Vagina (tissue), 2 donors: ENCODE results near the gene HOXA7. TPM values are rescaled to one million over a fixed set of nuclear protein-coding genes. Genes with fewer than 3 reads are reported as not detected.

Experiments used
- DNase-seq, 2 donors: peaks; one replicate each; pipeline ENCODE4 v3.0.0-alpha.2; 2017; ENCODE audit errors: extremely low spot score in 2 of 2
- H3K27ac ChIP-seq: fragments of 200-600 bp; sonication (generic); one replicate; pipeline ENCODE4 v1.5.1; 2019
- H3K27me3 ChIP-seq: fragments of 200-600 bp; sonication (generic); one replicate; pipeline ENCODE4 v1.5.1; 2019
- H3K36me3 ChIP-seq, 2 donors: fragments of 200-600 bp; sonication (generic); one replicate each; pipeline ENCODE4 v1.5.1; 2017 to 2019
- H3K4me1 ChIP-seq: fragments of 200-600 bp; sonication (generic); one replicate; pipeline ENCODE4 v1.5.1; 2019
- H3K4me3 ChIP-seq, 2 donors: fragments of 200-600 bp; sonication (generic); 1 replicate in 1 of 2; 2 replicates in 1 of 2; pipeline ENCODE4 v1.5.1; 2016 to 2019
- H3K9me3 ChIP-seq: fragments of 200-600 bp; sonication (generic); one replicate; pipeline ENCODE4 v1.5.1; 2019
- POLR2A ChIP-seq, 2 donors: fragments of 450-650 bp; IDR thresholded peaks; one replicate each; pipeline ENCODE4 v1.6.1; 2017; ENCODE audit warnings: antibody characterized with exemption in 2 of 2, mild to moderate bottlenecking in 2 of 2, moderate library complexity in 2 of 2
- POLR2AphosphoS5 ChIP-seq, 2 donors: sonication (generic); formaldehyde crosslinking; IDR thresholded peaks; one replicate each; pipeline ENCODE4 v1.9.0; 2017; ENCODE audit warnings: antibody characterized with exemption in 2 of 2, mild to moderate bottlenecking in 2 of 2, low read depth in 1 of 2; ENCODE audit not compliant: insufficient read depth in 1 of 2
- intact Hi-C: fragments of 100-400 bp; cut with DNase I; formaldehyde crosslinking; loops from one replicate; pipeline ENCODE4 v1.15.1; 2023
- total RNA-seq: library from RNA; depleted of rRNA; stranded (reverse); fragments of >200 nt; gene quantifications from one replicate; pipeline ENCODE4 v1.2.3, GENCODE V29; 2016
- TF ChIP-seq, protein P1 (sequence below), 3 experiments: fragments of 450-650 bp in 2 of 3; fragments of 200-600 bp in 1 of 3; sonication (generic) in 1 of 3; IDR thresholded peaks; one replicate each; pipeline ENCODE4 v1.5.1; 2017 to 2019; ENCODE audit warnings: antibody characterized with exemption in 3 of 3, mild to moderate bottlenecking in 2 of 3, moderate library complexity in 2 of 3

The HOXA7 gene
- total RNA-seq, 1 donor from 2014 or later = 23.8 TPM

DNA sequence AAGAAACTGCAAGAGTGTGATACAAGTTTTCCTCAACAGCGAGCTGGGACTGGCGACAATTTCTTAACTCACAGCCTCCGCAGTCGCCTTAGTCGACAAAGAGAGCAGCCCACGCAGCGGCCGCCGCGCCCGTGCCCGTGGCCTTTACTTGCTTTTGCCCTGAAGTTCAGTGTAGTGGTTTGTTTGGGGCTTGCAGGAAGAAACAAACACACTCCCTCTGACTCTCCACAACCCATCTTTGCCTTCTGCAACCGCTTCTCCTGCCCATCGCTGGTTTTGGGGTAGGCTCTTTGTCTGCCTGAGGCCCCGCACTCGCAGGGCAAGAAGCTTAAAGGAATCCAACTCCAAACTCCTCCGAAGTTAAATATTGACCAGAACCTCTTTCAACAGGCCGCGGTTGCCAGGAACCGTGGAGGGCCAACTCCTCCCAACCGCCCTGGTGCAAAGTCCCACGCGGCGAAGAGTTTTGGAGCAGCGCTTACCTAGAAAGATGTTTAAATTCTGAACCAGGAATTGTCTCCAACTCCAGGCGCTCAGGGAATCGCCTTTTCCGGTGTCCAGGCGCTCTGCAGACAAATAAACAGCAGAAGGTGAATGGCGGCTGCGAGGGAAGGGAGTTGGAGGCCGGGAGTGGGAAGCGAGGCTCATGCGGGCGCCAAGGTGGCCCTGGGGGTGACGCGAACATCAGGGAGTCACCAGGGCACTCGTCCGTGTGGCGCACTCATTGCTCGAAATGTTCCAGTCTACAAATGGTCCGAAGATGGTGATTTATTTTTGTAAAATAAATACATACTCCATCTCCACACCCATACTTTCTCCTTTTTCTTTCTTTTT lies 34.2 kb downstream of the HOXA7 start:
- intact Hi-C loops = no loop called here
- Histone ChIP-seq H3K27ac (no peak overlapping the region), H3K4me1 (no peaks in the 10 kb centered on the region), H3K9me3 (no peaks in the 10 kb centered on the region), H3K4me3 (no peak overlapping the region), H3K36me3 (no peaks in the 10 kb centered on the region), H3K27me3 (no peaks in the 10 kb centered on the region)
- TF ChIP-seq POLR2A (IDR thresholded peaks at IDR 0.05) (no peak), POLR2AphosphoS5 (IDR thresholded peaks at IDR 0.05; ENCODE audit: insufficient read depth in 1 of 2, low read depth in 1 of 2) (no peak)
- TF ChIP-seq, protein P1, sequence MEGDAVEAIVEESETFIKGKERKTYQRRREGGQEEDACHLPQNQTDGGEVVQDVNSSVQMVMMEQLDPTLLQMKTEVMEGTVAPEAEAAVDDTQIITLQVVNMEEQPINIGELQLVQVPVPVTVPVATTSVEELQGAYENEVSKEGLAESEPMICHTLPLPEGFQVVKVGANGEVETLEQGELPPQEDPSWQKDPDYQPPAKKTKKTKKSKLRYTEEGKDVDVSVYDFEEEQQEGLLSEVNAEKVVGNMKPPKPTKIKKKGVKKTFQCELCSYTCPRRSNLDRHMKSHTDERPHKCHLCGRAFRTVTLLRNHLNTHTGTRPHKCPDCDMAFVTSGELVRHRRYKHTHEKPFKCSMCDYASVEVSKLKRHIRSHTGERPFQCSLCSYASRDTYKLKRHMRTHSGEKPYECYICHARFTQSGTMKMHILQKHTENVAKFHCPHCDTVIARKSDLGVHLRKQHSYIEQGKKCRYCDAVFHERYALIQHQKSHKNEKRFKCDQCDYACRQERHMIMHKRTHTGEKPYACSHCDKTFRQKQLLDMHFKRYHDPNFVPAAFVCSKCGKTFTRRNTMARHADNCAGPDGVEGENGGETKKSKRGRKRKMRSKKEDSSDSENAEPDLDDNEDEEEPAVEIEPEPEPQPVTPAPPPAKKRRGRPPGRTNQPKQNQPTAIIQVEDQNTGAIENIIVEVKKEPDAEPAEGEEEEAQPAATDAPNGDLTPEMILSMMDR (IDR thresholded peaks at IDR 0.05) = no peak
- DNase-seq = no peak

DNA sequence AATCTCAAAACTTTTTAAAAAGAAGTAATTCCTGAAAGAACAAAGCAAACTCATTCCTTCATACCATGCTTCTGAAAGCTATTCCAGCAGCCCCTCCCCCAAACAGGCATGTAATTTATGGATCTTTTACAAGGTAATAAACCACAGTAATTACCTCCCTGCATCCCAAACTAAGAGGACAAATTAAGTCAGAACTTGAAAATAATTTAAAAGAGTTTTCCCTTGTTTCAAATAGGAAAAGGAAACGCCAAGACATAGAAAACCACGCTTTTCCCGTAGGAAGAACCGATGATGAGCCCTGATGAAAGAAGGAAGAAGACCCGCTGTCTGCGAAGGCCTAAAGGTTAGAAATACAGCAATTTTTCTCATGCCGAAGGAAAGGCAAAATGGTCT lies 34.8 kb downstream of the HOXA7 start:
- no peaks in the 10 kb centered on the region for H3K36me3 ChIP-seq
- H3K4me3 ChIP-seq = no peak overlapping the region
- TF ChIP-seq, protein P1 (IDR thresholded peaks at IDR 0.05) = no peak
- no peak for TF ChIP-seq POLR2AphosphoS5 (IDR thresholded peaks at IDR 0.05; ENCODE audit: insufficient read depth in 1 of 2, low read depth in 1 of 2)
- no peak overlapping the region for H3K27ac ChIP-seq
- no peaks in the 10 kb centered on the region for H3K27me3 ChIP-seq
- DNase-seq = no peak
- H3K9me3 ChIP-seq = no peaks in the 10 kb centered on the region
- H3K4me1 ChIP-seq = no peaks in the 10 kb centered on the region
- intact Hi-C loops = no loop called here

DNA sequence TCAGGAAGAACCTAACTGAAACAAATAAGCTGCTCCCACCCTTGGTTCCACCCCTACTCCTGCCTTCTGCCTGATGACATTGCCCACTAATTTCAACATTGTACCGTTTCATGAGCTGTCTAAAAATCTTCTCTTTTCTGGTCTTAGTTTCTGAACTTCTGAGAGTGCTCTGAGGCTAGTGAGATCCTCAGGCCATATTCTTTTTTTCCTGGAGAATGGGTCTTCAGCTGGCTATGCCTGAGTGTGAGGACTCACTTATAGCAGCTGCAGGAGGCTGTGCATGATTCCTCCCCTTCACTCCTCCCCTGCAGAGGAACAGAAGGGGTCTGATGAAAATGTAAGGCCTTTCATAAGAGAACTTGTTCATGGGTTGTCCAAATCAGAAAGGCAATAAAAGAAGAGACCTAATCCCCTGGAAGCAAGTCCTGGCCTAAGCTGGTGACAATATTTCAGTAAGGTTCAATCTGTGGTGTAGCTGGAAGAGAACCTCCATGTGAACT lies 37.0 kb downstream of the HOXA7 start:
- DNase-seq = no peak
- TF ChIP-seq POLR2A (IDR thresholded peaks at IDR 0.05) = no peak
- TF ChIP-seq, protein P1 (IDR thresholded peaks at IDR 0.05) = no peak
- TF ChIP-seq POLR2AphosphoS5 (IDR thresholded peaks at IDR 0.05; ENCODE audit: insufficient read depth in 1 of 2, low read depth in 1 of 2) = no peak
- peaks cover 6% of the 10 kb centered on the region for H3K4me1 ChIP-seq
- H3K36me3 ChIP-seq = no peaks in the 10 kb centered on the region
- no peaks in the 10 kb centered on the region for H3K9me3 ChIP-seq
- H3K27ac ChIP-seq = no peak overlapping the region
- H3K4me3 ChIP-seq = no peak overlapping the region
- no peaks in the 10 kb centered on the region for H3K27me3 ChIP-seq
- intact Hi-C loops = no loop called here

DNA sequence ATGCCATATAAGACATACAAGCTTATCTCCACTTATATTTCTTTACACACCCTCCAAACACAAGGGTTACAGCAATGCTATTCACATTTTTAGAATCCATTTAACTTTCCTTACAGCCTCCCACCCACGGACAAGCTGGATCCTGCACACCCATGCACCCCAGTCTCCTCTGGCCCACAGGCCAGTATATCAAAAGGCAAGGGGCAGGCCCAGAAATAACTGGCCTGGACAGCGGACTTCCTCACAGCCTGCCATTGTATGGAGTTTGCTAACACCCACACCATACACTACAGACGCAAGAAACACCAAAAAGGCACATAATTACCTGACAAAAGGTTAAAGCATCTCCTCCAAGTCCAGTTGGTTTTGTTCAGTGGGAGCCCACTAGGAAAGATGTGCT lies 37.9 kb downstream of the HOXA7 start:
- H3K9me3 ChIP-seq = no peaks in the 10 kb centered on the region
- no peaks in the 10 kb centered on the region for H3K36me3 ChIP-seq
- no peaks in the 10 kb centered on the region for H3K27me3 ChIP-seq
- no peak overlapping the region for H3K4me3 ChIP-seq
- H3K27ac ChIP-seq = no peak overlapping the region
- intact Hi-C loops = no loop called here
- TF ChIP-seq POLR2A (IDR thresholded peaks at IDR 0.05) (no peak), POLR2AphosphoS5 (IDR thresholded peaks at IDR 0.05; ENCODE audit: insufficient read depth in 1 of 2, low read depth in 1 of 2) (no peak)
- TF ChIP-seq, protein P1 (IDR thresholded peaks at IDR 0.05) = no peak
- H3K4me1 ChIP-seq = peaks cover 13% of the 10 kb centered on the region
- no peak for DNase-seq

DNA sequence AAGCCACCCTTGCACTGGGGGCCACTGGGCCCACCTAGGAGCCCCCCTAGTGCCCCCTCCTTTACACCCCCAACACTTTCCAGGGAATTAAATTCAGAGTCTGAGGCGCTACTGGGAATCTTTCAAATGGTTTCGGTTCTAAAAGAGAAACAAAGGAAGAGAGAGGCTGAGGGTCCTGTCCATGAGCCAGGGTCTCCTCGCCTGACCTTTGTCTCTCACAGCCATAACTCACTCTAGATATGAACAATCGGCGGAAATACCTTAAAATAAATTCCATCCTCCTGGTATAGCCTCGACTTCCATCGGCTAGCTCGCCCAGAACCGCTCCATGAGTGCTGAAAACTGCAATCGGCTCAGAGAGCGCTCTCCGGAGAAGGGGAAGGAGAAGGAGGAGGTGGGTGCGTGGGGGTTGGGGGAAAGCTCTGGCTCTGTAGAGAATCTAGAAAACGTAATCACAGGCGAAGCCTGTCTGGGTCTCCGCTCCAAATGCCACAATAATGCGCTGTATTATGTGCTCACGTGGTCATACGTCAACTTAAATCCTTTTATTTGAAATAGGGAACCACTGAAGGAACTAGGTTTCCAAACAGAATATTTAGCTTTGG lies 38.5 kb downstream of the HOXA7 start:
- no peaks in the 10 kb centered on the region for H3K36me3 ChIP-seq
- DNase-seq = no peak
- H3K4me1 ChIP-seq = peaks cover 13% of the 10 kb centered on the region
- no peak overlapping the region for H3K27ac ChIP-seq
- TF ChIP-seq POLR2AphosphoS5 (IDR thresholded peaks at IDR 0.05; ENCODE audit: insufficient read depth in 1 of 2, low read depth in 1 of 2) = no peak
- no peak for TF ChIP-seq POLR2A (IDR thresholded peaks at IDR 0.05)
- TF ChIP-seq, protein P1 (IDR thresholded peaks at IDR 0.05) = no peak
- no peaks in the 10 kb centered on the region for H3K9me3 ChIP-seq
- intact Hi-C loops = no loop called here
- no peak overlapping the region for H3K4me3 ChIP-seq
- no peaks in the 10 kb centered on the region for H3K27me3 ChIP-seq
